Fibroblast of peridontal ligament (primary cell): ENCODE results near the gene SLC7A9.
A peak's percentile ranks its signal among the peaks of the same experiment; 100 is the strongest.

Experiments
- DNase-seq: peaks from one replicate; pipeline ENCODE4 v3.0.0-alpha.2; 2010; ENCODE audit errors: extremely low read depth

SLC7A9 gene

DNA sequence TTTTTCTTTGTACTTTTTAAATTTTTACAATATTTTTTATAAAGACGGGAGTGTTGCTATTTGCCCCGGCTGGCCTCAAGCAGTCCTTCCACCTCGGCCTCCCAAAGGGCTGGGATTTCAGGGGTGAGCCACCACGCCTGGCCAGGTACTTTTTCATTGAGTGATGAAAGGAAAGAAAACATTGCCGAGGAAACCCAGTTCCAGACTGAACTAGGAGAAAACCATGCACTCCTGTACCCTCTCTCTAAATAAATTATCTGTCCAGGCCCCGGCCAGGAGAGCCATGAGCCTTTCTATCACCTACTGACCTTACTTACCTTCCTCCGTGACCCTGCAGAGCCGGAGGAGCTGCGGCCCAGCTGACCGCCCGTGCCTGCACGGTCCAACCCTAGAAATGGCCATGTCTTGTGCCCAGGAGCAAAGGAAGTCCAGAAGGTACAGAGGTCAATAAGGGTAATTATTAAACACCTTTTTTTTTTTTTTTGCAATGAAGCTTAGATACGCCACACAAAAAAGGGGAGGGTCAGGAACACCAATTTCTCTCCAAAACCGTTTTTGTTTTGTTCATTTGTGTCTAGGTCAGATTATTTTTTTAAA, at the start of gene SLC7A9:
TSS of gene SLC7A9 (minus strand) at position 399 of the 597 bp plus-strand sequence. CDS start 1,233 bp downstream, outside the sequence.
- no peak for DNase-seq

DNA sequence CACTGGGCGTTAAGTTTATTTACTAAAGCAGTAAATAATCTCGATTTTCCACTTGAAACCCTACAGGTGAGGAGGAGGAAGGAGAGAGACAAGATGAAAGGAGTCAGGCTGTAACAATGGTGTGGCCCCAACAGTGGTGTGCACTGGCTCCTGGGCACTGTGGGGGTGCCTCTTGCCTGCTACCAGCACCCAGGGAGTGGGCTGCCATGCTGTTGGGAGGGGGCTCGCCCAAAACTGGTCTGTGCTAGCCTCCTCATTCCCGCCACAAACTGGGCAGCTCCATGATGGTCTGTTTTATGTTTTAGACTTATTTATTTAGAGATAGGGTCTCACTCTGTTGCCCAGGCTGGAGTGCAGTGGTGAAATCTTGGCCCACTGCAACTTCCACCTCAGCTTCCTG, 49.8 kb upstream of the SLC7A9 start:
- no peak for DNase-seq

DNA sequence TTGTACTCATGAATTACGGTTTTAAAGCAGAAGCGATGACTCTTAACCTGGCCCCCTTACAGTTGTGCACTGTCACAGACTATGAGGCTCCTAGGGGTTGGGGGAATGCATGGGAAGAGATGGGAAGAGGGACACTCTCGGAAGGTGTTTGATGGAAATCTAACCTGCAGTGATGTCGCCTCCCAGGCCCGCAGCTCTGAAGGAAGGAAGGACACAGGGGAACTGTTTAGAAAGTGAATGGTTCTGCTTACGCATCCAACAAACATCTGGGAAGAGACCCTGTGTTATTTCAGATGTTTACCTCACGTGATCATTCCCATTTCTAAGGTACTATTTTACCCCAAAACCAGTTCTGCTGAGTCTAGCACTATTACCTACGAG, 48.0 kb upstream of the SLC7A9 start:
- DNase-seq = no peak

DNA sequence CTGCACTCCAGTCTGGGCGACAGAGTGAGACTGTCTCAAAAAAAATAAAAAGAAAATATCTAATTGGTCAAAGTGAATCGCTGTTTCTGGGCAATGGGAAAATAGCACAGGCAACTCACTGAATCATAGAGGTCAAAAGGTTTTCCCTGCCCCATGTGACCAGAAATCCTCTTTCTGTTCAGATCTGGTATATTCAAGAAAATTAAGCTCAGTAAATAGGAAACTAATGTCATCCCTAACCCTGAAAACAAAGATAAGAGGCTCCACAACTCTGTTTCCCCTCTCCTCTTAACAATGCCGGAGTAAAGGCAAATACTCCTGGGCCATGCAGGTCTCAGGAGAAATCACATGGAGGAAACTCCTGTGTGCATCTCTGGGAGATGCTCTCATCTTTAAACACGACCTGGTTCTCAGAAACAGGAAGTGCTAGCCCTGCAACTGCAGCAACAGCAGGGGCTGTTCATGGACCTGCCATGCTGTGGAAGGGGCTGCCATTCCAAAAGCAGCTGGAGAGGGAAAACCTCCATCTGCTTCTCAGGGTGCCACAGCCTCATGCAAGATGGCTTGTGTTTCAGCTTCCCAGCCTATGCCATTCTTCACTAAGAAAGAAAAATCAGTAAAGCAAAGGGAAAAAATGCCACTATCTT, 47.5 kb upstream of the SLC7A9 start:
- DNase-seq = no peak

DNA sequence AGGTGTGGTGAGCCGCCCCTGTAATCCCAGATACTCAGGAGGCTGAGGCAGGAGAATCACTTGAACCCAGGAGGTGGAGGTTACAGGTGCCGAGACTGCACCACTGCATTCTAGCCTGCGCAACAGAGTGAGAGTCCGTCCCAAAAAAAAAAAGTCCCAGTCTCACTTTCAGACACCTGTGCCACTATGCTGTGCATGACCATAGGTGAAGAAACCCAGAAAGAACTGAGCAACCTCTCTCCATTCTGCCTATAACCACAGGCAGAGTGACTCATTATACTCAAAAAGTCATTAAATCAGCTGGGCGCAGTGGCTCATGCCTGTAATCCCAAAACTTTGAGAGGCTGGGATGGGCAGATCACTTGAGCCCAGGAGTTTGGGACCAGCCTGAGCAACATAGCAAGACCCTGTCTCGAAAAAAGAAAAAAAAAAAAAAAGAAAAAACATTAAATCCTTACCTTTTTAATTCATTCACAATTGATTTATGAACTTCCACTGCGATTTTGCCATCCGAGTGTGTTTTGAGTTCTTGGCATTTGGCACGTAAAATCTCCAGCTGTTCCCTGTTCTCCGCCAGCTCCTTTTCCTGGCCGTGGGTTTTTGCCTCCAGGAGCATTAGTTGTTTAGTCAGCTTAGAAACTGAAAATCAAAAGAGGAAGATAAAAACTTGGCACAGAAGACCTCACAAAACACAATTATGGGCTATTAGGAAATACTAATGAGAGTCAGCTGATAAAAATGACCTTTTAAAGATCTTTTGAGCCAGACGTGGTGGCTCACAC, 45.5 kb upstream of the SLC7A9 start:
- no peak for DNase-seq

DNA sequence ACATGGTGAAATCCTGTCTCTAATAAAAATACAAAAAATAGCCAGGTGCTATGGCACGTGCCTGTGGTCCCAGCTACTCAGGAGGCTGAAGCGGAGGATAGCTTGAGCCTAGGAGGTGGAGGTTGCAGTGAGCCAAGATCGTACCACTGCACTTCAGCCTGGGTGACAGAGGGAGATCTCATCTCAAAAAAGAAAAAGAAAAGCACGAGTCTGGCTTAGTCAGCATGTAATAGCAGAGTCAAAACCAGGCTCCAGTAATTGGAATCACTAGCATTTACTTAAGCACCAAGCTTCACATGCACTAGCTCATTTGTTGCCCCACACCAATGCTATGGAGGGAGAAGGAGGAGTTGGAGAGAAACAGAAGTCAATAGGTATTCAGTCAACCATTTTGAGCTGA, 41.9 kb upstream of the SLC7A9 start:
- DNase-seq = no peak

DNA sequence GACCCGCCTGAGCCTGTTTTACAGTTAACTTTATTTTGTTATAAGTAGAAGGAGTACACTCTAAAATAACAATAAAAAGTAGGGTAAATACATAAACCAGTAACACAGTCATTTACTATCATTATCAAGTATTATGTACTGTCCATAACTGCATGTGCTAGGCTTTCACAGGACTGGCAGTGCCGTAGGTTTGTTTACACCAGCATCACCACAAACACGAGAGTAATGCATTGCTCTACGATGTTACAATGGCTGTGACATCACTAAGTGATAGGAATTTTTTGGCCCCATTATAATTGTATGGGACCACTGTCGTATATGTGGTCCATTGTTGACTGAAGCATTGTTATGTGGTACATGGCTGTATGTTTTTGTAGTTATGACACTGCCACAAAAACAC, 41.3 kb upstream of the SLC7A9 start:
- peak; percentile 5 for DNase-seq

DNA sequence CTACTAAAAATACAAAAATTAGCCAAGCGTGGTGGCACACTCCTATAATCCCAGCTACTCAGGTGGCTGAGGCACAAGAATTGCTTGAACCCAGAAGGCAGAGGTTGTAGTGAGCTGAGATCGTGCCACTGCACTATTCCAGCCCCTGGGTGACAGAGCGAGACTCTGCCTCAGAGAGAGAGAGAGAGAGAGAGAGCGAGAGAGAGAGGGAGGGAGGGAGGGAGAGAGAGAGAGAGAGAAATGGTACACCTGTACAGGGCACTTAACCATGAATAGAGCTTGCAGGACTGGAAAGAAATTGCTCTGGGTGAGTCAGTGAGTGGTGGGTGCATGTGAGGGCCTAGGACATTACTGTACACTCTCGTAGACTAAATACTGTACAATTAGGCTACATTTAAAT, 40.5 kb upstream of the SLC7A9 start:
- DNase-seq = no peak

DNA sequence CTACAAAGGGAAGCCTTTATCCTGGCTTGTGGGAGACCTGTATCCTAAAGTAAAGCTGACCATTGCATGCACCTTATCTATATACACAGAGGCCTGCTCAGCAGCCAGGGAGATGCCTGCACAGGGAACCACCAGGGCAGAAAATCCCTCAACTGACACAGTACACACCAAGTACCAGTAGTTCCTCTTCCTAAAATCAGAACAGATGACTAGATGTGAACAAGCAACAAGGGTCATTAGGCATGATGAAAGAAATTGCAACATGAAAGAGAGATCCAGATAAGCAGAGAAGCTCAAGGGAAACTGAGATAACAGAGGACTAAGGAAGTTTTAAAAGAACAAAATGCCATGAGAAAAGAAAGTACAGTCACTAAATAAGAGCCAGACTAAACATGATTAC, 39.7 kb upstream of the SLC7A9 start:
- no peak for DNase-seq

DNA sequence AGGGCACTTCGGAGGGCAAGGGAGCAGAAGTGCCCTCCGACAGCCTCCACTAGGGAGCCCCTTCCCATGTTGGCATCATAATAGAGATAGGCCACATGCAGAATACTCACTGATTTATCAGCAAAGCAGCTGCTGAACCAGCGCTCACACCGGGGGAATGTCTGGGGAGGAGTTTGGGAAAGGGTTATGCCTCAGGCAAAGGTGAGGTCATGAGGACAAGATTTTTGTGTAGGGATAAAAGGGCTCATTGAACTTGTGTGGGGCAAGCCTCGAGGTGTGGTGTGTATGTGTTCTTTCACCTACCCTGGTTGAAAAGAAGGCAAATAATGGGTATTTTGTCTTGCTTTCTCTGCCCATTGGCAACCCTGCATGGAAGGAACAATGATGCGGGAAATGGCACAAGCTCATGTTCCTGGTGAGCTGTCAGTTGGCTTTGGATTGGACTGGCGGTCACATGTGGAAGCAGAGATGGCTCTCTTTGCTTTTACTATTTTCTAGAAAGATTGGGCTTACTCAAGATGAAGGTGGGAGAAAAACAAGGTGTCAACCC, 39.1 kb upstream of the SLC7A9 start:
- no peak for DNase-seq

DNA sequence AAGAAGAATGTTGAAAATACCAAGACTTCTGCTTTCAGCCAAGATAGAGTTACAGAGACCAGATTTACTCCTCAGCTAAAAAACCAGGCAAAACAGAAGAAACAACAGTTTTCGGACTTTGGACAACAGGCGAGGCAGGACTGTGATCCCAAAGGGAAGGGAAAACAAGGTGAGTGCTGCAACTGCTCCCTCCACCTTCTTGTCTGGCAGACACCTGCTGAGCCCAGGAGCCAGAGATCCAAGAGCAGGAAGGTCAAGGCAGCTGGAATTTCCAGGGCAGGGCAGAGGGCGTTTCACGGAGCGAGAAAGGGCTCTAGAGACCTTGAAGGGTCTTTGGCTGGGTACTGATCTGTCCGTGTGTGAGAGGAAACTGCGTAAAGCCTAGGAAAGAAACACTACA, 32.9 kb upstream of the SLC7A9 start:
- no peak for DNase-seq

DNA sequence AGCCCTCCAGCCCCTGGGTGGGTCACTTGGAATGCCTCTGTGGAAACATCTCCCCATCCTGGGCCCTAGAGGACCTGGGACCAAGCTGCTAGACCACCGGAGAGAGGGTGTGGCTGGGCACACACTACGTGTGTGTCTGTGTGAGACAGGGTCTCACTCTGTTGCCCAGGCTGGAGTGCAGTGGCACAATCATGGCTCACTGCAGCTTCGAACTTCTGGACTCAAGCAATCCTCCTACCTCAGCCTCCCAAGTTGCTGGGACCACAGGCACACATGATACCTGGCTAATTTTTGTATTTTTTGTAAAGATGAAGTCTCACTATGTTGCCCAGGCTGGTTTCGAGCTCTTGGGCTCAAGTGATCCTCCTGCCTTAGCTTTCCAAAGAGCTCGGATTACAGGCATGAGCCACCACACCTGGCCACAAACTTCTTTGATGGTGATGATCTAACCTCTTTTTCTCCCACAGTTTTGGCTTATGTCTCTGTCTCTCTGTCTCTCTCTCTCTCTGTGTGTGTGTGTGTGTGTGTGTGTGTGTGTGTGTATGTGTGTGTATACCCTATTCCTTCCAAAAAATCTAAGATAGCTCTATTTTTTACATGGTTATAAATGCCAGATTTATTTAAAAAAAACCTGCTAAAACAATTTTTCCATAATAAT, 32.1 kb upstream of the SLC7A9 start:
- DNase-seq = no peak

DNA sequence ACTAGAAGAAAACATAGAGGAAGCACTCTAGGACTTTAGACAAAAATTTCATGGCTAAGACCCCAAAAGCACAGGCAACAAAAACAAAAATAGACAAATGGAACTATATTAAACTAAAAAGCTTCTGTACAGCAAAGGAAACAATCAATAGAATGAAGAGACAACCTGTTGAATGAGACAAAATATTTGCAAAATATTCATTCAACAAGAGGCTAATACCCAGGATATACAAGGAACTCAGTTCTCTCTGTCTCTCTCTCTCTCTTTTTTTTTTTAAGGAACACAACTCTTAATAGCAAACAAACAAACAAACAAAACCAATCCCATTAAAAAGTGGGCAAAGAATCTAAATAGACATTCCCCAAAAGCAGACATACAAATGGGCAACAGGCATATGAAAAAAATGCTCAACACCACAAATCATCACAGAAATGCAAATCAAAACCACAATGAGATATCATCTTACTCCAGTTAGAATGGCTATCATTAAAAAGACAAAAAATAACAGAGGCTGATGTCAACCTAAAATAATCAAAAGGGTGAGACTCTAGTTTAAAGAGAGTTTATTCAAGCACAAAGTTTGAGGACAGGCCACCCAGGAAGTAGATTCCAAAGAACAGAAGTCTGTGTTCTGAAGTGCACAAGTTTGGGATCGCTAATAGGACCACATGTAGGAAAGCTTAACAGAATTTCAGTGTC, 27.1 kb upstream of the SLC7A9 start:
- DNase-seq = peak; percentile 71

DNA sequence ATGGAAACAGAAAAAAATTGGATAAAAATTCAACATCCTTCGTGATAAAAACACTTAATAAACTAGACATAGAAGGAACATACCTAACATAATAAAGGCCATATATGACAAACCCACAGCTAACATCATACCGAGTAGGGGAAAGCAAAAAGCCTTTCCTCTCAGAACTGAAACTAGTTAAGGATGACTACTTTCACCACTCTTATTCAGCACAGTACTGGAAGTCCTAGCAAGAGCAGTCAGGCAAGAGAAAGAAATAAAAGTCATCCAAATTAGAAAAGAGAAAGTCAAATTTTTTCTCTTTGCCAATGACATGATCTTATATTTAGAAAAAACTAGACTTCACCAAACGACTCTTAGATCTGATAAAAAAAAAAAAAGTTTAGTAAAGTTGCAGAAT, 25.8 kb upstream of the SLC7A9 start:
- DNase-seq = no peak

DNA sequence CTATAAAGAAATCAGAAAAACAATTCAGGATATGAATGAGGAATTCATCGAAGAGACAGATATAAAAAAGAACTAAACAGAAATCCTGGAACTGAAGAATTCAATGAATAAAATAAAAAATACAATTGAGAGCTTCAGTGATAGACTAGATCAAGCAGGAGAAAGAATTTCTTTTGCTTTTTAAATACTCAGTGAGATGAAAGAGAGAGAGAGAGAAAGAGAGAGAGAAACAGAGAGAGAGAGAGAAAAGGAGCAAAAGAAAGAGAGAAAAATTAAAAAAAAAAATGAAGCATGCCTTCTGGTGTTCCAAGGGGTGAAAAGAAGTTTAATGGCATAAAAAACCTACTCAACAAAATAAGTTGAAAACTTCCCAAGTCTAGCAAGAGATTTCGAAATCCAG, 22.0 kb upstream of the SLC7A9 start:
- DNase-seq = no peak

DNA sequence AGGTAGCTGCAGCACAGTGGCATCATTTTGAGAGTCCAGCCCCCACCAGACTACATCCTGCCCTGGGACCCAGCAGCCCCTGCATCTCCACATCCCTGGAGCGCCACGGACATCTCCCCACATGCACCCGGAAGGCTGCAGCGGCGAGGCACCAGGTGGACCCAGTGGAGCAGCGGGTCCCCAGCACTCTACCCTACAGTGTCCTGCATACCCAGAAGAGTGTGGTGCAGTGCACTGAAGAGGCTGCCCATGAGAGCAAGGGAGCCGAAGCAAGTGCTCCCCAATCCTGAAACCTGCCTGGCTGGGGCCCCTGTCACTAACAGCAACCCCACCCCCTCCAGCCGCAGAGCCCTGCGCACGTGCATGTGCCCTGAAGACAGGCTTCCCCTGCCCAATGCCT, 21.3 kb upstream of the SLC7A9 start:
- no peak for DNase-seq

DNA sequence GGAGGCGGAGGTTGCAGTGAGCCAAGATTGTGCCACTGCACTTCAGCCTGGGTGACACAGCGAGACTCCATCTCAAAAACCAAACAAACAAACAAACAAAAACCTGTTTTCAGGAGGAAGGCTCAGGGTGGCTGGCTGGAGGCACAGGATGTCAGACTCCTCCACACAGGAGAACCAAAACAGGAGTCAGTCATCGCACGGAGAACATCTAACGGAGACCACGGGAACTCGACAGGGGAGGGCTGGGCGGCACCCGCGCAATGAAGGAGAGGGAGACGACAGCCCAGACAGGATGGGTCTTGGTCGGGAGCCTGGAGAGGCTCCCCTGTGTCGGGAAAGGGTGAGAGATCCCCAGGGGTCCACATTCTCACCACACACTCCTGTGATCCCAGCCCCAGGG, 20.8 kb upstream of the SLC7A9 start:
- no peak for DNase-seq

DNA sequence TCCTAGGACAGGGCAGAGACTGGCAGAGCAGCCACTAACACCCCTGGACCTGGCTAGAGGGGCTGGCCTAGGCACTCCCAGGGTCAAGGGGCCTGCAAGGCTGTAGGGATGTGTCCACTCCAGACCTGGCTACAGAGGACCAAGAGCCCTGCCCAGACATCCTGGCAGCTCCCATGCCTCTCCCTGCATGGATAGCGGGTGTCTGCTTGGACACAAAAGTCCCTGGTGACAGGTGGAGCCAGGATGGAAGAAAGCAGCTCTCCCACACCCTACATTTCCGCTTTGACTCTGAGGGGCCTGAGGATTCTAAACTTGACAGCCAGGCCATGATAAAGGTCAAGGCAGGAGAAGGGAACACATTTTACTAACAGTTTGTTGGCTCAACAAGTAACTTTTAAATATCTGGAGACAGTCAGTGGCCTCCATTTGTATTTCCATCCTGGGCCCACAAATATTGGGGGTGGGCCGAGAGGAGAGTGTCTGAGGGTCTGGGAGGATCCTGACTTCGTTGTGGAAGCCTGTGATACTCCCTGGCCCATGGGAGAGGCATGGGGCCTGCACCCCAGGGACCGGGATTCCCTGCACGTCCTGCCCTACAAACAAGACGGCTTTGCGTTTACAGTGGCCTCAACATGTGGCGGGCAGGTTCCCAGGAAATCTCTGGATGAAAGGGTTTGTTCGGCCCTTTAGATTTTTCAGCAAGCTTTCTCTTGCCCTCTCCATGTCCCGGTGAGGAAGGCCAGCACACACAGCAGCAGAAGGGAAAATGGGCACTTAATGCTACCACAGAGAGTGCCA, 19.8 kb upstream of the SLC7A9 start:
- DNase-seq = no peak

DNA sequence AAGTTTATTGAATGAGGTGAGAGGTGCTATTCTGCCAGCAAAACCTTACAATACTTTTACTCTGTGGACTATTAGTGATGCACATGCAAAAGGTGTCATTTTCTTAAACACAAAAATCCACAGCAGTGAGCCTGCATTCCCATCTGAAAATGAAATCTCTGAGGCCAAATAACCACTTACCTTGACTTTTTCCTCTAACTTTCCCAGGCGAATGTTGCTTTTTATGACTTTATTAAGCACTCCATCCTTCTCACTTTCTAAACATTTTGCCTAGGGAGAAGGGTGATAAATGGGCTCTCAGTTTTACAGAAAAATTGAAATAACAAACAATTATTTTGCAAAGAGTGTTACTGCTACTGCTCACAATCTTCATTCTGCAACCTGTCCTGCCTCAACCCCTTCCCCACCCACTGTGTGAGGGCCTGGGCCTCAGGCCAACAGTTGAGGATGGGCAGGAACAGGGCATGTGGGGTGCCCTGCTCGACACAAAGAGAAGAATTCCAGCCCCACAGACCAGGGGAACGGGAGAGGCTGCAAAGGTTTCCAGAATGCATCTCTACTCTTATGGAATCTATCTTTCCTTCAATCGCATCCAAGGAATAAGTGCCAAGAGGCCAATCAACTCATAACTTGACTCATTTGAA, 18.1 kb upstream of the SLC7A9 start:
- DNase-seq = no peak

DNA sequence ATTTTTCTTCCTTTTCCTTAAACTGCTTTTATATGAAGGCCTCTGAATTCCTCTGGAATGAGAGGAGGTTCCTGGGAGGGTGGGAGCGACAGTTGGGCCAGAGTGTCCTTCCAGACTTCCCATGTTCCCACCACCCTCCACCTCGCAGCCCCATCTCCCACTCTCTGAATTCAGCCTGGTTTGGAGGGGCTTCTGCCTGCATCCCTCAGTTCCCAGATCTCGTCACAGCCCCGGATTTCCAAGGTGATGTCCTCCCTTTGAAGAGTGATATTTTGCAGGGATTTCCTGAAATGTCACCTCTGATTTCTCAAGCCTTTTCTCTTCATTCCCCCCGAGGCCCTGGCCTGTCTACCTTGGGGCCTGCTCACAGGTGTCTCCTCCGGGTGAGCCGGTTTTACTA, 16.7 kb upstream of the SLC7A9 start:
- no peak for DNase-seq
